ENCODE results near the gene SMAD3. TPM values are rescaled to one million over a fixed set of nuclear protein-coding genes. Genes with fewer than 3 reads are reported as not detected.

SMAD3 gene
- total RNA-seq, 1 donor from 2014 or later: 8.2 TPM

DNA sequence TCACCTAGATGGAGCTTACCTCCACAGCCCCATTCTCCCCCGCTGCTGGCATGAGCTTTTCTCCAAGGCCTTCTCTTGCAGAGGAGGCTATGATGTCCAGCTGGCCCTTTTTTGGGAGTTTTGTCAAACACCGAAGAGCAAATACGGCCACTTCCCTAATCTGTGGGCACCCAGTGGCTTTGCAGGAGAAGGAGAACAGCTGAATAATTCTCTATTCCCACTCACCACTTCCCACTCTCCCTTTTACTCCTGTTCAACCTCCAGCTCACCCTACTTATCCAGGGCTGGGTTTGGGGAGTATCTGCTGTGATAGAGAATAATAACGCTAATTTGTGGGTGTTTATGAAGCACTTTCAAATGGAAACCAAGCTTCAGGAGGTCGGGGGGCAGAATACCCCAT lies 96.0 kb downstream of the SMAD3 start:
- DNase-seq (ENCODE audit: low spot score): no peak
- H3K27ac Mint-ChIP-seq (ENCODE audit: unreplicated experiment): no peak overlapping the region
- TF ChIP-seq, protein P1, sequence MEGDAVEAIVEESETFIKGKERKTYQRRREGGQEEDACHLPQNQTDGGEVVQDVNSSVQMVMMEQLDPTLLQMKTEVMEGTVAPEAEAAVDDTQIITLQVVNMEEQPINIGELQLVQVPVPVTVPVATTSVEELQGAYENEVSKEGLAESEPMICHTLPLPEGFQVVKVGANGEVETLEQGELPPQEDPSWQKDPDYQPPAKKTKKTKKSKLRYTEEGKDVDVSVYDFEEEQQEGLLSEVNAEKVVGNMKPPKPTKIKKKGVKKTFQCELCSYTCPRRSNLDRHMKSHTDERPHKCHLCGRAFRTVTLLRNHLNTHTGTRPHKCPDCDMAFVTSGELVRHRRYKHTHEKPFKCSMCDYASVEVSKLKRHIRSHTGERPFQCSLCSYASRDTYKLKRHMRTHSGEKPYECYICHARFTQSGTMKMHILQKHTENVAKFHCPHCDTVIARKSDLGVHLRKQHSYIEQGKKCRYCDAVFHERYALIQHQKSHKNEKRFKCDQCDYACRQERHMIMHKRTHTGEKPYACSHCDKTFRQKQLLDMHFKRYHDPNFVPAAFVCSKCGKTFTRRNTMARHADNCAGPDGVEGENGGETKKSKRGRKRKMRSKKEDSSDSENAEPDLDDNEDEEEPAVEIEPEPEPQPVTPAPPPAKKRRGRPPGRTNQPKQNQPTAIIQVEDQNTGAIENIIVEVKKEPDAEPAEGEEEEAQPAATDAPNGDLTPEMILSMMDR (IDR thresholded peaks at IDR 0.05; ENCODE audit: unreplicated experiment): no peak
- no peak overlapping the region for H3K4me3 Mint-ChIP-seq (ENCODE audit: unreplicated experiment)
- H3K9me3 Mint-ChIP-seq (ENCODE audit: unreplicated experiment): no peaks in the 10 kb centered on the region
- H3K4me1 Mint-ChIP-seq (ENCODE audit: unreplicated experiment): peaks cover 19% of the 10 kb centered on the region
- H3K36me3 Mint-ChIP-seq (ENCODE audit: low read depth, unreplicated experiment): no peaks in the 10 kb centered on the region
- peaks cover 5% of the 10 kb centered on the region for H3K27me3 Mint-ChIP-seq (ENCODE audit: unreplicated experiment)

GRCh38 chr15:67161881-67162280 lies 96.5 kb downstream of the SMAD3 start:
- TF ChIP-seq, protein P1 (IDR thresholded peaks at IDR 0.05; ENCODE audit: unreplicated experiment): no peak
- Mint-ChIP-seq H3K27me3 (ENCODE audit: unreplicated experiment) (peaks cover 5% of the 10 kb centered on the region), H3K9me3 (ENCODE audit: unreplicated experiment) (no peaks in the 10 kb centered on the region), H3K4me1 (ENCODE audit: unreplicated experiment) (peaks cover 19% of the 10 kb centered on the region), H3K4me3 (ENCODE audit: unreplicated experiment) (no peak overlapping the region), H3K36me3 (ENCODE audit: low read depth, unreplicated experiment) (no peaks in the 10 kb centered on the region), H3K27ac (ENCODE audit: unreplicated experiment) (no peak overlapping the region)
- no peak for DNase-seq (ENCODE audit: low spot score)

DNA sequence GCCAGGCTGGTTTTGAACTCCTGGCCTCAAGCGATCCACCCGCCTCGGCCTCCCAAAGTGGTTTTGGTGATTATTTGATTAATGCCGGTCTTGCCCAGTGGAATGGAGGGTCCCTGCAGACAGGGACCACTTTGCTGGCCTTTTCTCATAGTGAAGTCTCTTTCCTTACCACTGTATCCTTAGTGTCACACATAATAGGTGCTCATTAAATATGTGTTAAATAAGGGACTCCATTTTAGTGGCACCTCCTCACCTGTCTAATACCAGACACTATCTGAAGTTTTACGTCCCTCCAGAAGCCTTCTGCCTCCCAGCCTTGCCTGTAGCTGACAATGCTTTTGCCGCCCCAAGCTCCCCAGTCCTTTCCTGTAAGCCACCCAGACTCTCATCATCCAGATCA lies 97.8 kb downstream of the SMAD3 start:
- TF ChIP-seq, protein P1 (IDR thresholded peaks at IDR 0.05; ENCODE audit: unreplicated experiment): no peak
- Mint-ChIP-seq H3K27ac (ENCODE audit: unreplicated experiment) (peak overlapping the region; percentile 7), H3K4me3 (ENCODE audit: unreplicated experiment) (no peak overlapping the region), H3K36me3 (ENCODE audit: low read depth, unreplicated experiment) (peaks cover 6% of the 10 kb centered on the region), H3K4me1 (ENCODE audit: unreplicated experiment) (peaks cover 8% of the 10 kb centered on the region), H3K27me3 (ENCODE audit: unreplicated experiment) (peaks cover 6% of the 10 kb centered on the region), H3K9me3 (ENCODE audit: unreplicated experiment) (no peaks in the 10 kb centered on the region)
- DNase-seq (ENCODE audit: low spot score): no peak

GRCh38 chr15:67164401-67164791 lies 99.0 kb downstream of the SMAD3 start:
- Mint-ChIP-seq H3K27ac (ENCODE audit: unreplicated experiment) (no peak overlapping the region), H3K4me1 (ENCODE audit: unreplicated experiment) (peaks cover 4% of the 10 kb centered on the region), H3K36me3 (ENCODE audit: low read depth, unreplicated experiment) (peaks cover 6% of the 10 kb centered on the region), H3K27me3 (ENCODE audit: unreplicated experiment) (peaks cover 6% of the 10 kb centered on the region), H3K9me3 (ENCODE audit: unreplicated experiment) (no peaks in the 10 kb centered on the region), H3K4me3 (ENCODE audit: unreplicated experiment) (no peak overlapping the region)
- no peak for DNase-seq (ENCODE audit: low spot score)
- TF ChIP-seq, protein P1 (IDR thresholded peaks at IDR 0.05; ENCODE audit: unreplicated experiment): no peak

DNA sequence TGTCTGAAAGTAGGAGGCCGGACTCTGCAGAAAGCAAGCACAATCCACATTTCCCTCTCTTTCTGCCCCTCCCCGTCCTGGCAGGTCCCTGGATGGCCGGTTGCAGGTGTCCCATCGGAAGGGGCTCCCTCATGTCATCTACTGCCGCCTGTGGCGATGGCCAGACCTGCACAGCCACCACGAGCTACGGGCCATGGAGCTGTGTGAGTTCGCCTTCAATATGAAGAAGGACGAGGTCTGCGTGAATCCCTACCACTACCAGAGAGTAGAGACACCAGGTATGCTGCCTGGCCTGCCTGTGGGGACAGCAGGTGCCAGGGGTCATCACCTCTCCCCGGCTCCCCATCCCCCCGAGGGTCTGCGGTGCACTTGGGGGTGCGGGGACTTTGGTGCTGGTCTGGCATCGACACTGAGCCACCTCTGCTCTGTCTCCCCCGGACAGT lies 99.4 kb downstream of the SMAD3 start:
- peaks cover 6% of the 10 kb centered on the region for H3K36me3 Mint-ChIP-seq (ENCODE audit: low read depth, unreplicated experiment)
- no peak overlapping the region for H3K4me3 Mint-ChIP-seq (ENCODE audit: unreplicated experiment)
- peaks cover 6% of the 10 kb centered on the region for H3K27me3 Mint-ChIP-seq (ENCODE audit: unreplicated experiment)
- DNase-seq (ENCODE audit: low spot score): peak; percentile 31
- H3K27ac Mint-ChIP-seq (ENCODE audit: unreplicated experiment): no peak overlapping the region
- H3K9me3 Mint-ChIP-seq (ENCODE audit: unreplicated experiment): no peaks in the 10 kb centered on the region
- H3K4me1 Mint-ChIP-seq (ENCODE audit: unreplicated experiment): peaks cover 4% of the 10 kb centered on the region
- TF ChIP-seq, protein P1 (IDR thresholded peaks at IDR 0.05; ENCODE audit: unreplicated experiment): no peak
